ENCODE measurements around the gene ITGA6.

ITGA6 gene

DNA sequence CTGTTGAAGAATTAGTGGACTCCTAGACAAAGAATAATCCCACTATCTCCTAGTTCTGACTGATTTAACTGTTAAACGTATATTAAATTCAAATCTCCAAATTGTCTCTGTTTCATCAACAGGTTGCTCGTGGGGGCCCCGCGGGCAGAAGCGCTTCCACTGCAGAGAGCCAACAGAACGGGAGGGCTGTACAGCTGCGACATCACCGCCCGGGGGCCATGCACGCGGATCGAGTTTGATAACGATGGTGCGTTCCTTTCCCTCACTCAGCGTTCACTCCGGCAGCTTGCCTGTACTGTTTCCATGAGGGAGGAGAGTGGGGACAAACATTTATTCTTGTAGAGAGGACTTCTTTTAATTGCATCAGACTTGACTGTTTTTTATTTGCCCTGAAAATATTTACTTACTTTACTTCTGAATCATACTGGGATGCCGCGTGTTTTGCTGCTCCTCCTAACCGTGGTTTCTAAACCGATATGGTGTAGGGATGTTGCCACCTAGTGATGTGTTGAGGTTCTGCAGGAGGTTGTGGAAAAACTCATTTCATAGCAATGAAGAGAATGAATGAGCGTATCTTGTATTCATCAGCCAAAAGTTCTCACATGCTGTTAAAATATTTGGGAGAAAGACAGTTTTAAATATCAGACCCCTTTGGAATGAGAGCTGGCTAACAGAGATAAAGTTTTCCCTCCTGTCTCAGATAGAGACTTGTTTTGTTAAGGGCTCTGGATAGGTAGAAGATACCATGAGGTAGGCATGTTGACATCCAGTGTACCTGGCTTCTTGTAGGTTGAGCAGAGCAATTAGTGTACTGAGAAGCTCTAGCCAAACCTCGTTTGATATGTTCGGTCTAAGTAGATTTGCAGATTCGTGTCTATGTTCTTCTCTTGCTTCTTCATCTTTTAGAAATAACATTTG is 38.3 kb downstream of the ITGA6 start:
- DNase-seq (ENCODE audit: low read depth, low spot score) = peak; percentile 52

DNA sequence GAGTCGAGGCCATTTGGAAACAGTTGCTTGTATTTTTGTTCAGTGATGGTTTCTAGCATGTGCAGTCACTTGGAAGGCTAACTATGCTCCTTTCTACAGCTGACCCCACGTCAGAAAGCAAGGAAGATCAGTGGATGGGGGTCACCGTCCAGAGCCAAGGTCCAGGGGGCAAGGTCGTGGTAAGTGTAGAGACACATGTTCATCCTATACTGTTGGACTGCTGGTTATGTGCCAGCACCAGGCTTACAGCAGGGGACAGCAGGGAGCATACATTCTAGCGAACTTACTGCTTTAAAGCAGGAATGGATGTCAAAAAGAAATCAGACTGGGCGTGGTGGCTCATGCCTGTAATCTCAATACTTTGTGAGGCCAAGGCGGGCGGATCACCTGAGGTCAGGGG is 40.0 kb downstream of the ITGA6 start:
- no peak for DNase-seq (ENCODE audit: low read depth, low spot score)

DNA sequence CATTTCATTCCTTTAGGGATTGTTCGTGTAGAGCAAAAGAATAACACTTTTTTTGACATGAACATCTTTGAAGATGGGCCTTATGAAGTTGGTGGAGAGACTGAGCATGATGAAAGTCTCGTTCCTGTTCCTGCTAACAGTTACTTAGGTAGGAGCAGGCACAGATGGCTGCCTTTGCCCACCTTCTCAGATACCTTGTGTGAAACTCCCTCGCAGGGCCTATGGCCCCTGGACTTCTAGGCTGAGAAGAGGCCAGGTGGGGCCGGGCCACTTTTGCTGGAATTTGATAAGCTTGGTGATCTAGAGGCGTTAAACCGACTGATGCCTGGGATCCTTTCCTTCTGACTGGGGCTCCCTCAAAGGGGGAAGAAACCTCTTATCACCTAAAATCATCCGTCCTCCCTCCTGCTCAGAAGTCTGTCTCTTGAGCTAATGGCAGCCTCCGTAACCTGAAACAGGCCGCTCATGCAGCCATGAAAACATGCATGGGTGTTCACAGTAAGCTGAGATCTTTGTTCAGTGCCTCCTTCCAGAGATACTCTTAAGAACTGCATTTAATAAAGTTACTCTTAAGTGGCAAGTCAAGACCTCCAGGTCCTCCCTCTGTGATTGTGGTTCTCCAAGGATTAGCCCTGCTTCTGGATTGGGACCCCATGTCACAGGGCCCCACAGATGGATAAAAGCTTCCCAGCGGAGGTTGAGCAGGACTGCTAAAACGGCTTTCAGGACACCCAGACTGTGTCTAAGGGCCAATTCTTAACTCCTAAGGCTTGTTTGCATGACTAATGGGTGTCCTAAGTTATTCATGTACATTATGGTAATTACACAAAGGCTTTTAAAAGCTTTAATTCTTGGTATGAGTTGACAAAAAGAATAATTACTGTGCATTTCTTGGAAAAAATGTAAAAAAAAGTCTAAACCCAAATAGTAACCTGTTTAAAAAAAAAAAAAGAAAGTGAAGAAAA is 43.9 kb downstream of the ITGA6 start:
- DNase-seq (ENCODE audit: low read depth, low spot score) = no peak

DNA sequence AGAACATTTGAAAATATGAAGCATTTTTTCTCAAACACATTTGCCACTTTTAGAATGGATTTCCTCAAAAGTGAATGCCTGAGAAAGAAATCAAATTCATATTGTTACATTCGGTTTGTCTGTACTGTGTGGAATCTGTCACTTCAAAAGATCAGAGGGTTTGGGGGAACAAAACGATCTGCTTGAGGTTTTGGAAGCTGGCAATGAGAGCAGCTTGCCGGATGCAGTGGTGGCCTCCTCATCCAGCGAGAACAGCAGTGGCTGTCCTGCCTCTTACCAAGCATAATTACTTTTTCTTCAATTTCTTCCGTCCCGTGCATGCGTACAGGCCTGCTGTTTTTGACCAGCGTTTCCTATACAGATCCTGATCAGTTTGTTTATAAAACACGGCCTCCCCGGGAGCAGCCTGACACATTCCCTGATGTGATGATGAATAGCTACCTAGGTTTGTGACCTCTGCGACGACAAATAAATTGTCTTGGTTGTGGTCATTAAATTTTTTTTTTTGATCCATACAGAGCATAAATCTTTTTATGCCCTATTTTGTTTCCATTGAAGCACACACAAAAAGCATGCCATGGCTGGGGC is 45.2 kb downstream of the ITGA6 start:
- no peak for DNase-seq (ENCODE audit: low read depth, low spot score)

DNA sequence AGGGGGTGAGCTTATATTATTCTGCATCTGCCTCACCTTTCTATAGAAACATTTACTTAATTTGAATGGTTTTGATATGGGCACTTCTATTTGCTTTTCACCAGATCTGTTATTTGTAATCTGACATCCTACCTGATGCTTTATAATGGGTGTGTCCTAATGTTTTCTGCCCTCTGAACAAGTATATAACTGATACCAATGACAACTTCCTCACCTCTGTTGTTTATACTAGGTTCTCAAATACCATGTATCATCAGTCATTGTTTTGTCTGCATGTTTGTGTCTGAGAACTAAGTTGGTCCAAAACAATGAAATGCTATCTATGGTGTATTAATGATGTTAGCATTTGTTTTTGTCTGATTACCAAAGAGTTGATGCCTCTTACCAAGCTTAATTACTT is 45.8 kb downstream of the ITGA6 start:
- DNase-seq (ENCODE audit: low read depth, low spot score) = no peak

DNA sequence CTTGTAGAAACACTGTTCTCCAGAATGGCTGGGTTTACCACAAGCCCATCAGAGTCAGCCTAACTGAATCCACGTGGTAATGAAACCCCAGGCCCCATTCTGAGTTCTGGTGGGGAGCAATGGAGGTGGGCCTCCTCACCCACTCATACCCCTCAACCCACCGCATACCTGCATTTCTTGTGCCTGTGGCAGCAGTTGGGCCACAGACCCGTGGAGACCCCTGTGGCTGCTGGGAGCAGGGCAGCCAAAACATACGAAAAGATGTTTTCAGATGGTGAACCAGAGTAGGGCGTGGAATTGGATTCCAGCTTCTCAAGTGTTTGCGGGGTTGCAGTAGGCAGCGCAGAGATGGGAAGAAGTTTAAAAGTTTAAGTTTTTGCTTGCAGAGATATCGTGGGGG is 51.0 kb downstream of the ITGA6 start:
- no peak for DNase-seq (ENCODE audit: low read depth, low spot score)

DNA sequence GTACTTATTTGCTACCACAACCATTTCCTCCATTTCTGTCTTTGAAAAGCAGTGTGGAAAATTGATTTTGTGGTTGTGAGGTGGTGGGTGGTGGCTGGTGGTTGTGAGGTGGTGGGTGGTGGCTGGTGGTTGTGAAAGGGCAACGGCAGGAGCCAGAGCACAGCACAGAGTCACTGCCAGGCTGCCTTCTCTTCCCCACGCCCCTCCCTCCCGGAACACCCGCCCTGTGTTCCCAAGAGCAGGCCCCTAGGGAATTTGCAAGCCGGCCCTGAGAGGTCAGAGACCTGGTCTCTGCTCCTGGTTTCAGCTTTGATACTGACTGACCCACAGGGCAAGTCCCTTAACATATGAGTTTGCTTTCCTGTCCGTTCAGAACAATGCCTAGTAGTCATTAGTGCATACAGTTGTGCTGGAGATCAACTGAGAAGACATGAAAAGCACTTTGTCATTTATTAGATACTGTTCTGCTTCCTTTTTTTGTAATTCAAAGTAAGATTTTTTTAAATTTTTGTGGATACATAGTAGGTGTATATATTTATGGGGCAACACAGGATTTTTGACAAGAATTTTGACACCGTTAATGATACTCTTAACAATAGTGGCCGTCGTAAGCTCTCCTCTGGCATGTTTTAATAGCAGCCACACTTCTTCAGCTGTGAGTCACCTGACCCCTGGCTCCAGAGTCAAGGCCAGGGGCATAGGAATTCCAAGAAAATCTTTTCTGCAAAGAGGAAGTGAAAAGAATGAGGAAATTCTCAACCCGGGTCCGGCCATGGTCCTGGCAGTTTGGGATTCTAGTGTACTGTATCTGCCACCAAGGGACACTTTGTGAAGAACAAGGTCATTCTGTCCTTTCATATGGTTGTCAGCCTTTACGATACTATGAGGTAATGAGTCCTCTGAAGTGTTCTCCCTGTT is 53.2 kb downstream of the ITGA6 start:
- DNase-seq (ENCODE audit: low read depth, low spot score) = no peak

DNA sequence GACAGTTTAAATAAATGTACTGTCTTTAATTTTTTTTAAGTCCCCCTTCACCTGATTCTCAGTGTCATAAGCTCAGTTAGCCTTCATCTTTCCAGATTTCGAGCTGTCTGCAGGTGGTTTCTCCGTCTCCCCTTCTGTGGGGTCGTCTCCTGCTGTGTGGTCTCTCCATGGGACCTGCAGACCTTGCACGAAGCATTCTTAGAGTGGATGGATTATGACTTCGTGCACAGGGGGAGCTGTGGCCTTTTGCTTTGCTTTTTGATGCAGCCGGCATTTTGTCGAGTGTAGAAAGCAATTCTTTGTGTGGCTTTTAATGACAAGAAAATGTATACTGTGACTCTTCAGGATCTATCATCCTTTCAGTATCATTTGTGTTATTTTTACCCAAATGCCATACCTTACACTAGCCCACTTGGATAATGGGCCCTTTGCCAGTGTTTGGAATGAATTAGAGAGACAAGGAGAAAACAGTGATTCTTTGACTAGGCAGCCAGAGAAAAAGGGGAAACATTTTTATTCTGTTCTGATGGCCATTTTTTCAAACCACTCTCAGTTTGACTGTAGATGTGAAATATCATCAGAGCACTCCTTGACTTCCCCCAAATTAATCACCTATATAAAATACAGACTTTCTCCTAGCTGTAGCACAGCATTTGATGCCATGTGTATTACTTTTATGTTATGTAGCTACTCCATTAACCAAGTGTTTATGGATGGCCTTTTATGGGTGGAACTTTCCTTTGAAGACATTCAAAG is 54.3 kb downstream of the ITGA6 start:
- DNase-seq (ENCODE audit: low read depth, low spot score) = no peak

DNA sequence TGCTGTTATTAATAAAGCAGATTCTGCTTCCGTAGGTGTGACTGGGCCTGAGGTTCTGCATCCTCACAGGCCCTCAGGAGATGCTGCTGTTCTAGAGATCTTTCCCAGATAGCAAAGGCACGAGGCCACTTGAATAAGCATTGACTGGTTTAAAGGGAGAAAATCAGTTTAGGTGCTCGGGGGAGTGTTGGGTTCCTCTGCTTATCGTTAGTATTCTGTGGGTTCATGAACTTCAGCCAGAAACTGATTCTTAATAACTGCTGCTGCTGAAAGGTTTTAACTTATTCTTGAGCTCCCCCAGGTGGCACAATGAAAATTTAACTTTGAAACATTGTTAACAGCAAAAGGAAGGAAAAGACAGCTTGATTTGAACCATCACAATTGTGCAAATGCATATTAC is 56.9 kb downstream of the ITGA6 start:
- DNase-seq (ENCODE audit: low read depth, low spot score) = no peak

DNA sequence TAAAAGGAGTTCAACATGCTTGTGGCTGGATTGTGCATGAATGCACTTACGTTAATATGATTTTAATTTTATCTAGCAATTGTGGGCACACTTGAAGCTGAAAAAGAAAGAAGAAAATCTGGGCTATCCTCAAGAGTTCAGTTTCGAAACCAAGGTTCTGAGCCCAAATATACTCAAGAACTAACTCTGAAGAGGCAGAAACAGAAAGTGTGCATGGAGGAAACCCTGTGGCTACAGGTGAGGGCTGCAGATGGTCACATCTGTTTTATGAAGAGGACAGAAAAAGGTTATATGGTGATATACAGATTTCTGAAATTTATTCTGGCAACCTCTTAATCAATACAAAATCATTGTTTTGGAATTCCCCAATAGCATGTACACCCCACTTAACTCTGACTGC is 57.3 kb downstream of the ITGA6 start:
- no peak for DNase-seq (ENCODE audit: low read depth, low spot score)

DNA sequence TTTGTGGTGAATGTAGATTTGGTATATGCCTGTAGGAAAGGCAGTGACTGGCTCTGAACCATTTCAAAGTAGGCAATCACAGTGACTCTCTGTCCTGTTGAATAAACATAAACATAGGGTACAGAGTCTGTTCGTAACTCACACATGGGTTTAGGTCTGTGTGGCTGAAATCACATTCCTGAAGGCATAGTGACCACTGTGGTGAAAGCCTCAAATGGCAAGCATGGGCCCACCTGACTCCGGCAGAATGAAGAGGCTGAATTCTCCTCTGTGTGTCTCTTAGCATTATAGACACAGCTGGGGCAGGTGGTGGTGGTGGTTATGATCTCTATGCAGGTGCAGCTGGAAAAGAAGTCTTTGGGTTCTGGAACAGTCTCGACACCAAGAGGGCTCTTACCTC is 61.2 kb downstream of the ITGA6 start:
- no peak for DNase-seq (ENCODE audit: low read depth, low spot score)

DNA sequence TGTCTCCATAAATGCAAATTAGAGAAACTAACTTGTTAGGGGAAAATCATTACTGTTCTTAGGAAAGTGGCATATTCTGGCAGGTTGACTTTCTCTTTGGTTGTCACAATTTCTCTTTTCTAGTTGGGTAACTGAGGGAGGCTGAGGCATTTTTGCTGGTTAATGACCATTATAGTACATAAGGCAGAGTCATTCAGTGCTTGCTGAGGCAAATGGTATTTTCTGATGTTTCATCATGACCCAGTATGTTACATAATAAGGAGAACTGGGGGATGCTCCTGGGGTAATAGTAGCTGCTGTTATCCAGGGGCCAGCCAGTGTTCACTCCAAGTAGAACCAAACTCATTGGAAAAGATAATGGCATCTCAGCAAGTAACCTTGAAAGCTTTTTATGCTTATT is 62.3 kb downstream of the ITGA6 start:
- DNase-seq (ENCODE audit: low read depth, low spot score) = no peak

DNA sequence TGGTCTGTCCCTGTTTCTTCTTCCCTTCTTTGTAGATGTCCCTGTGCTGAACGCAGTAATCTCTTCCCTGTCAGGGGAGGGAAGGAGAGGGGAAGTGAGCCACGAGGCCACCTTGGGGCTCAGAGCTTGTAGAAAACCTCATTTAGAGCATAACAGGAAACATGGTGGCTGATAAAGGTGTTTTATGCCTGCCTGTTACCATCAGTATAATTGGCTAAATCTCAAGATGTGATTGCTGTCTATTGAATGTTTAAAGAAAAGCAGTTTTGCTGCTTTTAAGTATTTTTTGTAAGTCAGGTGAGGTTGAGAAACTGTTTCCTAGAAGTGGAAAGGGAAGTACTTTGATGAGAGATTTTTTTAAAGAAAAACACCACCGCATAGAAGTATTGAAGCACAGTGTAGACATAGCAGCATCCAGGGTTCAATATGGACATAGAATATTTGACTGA is 68.8 kb downstream of the ITGA6 start:
- DNase-seq (ENCODE audit: low read depth, low spot score) = no peak

DNA sequence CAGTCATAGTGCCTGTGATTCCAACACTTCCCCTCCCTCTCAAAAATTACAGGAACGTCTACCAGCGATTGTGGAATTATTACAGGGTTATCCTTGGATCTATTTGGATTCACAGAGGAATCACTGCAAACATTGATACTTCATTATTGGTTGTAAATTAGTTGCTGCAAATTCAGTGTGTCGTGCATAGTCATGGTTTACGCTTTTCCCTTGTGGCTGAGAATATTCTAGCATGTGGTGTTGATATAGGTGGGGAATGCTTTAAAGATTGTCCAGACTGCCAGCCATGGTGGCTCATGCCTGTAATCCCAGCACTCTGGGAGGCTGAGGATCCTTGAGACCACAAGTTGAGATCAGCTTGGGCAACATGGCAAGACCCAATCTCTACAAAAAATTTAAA is 79.8 kb downstream of the ITGA6 start:
- DNase-seq (ENCODE audit: low read depth, low spot score) = no peak

DNA sequence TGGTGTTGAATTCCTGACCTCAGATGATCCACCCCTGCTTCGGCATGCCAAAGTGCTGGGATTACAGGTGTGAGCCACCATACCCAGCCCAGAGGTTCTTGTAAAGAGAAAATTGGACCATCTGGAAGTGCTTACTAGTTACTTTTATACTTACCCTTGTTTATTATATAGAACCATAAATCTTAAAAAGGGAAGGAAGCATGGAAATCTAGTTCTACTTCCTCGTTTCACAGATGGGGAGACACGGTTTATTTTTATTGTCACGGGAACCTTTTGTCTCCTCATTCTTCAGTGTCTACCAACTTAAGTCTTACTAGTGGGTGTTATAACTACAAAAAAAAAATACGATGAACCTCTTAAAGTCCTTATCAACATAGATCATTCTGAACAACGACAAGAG is 82.7 kb downstream of the ITGA6 start:
- DNase-seq (ENCODE audit: low read depth, low spot score) = no peak

DNA sequence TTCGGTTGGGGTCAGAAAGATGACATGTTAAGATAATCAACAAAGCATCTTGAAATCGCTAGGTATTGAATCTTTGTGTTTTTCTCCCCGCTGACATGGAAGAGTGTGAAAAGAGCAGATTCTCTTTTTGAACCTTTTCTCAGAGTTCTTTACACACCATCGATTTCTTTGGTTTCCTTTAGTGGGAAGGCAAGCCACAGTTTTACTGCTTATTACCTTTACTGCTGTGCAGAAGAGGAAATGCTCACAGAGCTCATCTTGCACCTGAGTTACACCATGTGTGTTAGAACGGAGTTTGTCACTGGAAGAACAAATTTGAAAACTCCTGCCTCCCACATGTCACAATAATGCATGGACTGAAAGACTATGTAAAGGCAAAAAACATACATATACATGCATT is 83.2 kb downstream of the ITGA6 start:
- no peak for DNase-seq (ENCODE audit: low read depth, low spot score)

DNA sequence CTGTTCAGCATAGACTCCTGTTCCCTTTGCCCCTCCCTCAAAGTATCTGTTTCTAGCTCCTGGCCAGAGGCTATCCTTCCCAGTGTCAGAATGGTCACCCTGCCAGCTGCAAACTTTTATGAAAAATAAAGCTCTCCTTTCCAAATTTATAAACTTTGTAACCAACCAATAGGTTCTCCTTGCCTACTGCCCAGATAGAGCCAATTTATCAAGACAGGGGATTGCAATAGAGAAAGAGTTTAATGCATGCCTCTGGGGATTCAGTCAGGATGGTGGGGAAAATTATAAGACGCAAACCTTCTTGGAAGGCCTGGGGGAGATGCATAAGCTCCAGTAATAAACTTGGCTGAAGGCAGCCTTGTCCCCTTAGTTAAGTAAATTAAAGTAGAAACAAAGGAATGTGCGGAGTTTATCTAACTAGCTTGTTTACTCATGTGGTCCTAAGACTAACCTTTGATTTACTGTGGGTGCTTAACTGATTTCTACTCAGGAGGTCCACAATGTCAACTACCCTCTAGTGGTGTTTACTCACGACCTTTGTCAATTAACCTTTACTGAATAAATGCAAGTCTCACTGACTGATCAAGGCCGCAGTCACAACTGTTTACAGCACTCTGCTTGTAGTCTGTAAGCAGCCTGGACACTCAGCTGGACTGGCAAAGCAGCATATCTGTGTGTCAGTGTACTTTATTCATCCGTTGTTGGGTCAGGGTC is 85.6 kb downstream of the ITGA6 start:
- DNase-seq (ENCODE audit: low read depth, low spot score) = no peak

DNA sequence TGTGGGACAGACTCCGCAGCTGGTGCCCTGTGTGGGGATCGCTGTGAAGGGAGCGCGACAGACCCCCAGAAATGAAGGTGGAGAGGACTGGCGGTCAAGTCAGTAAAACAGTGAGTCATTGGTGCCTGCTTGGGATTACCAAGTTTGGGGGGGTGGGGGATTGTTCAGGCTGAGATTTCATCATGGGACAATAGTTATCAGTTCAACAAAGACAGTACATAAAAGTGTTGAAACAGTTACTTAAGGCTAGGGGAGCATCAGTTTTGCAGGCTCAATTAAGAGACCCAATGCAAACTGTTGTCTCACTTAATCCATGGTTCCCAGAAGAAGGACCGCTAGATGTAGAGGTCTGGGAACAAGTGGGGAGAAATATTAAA is 86.1 kb downstream of the ITGA6 start:
- DNase-seq (ENCODE audit: low read depth, low spot score) = no peak

DNA sequence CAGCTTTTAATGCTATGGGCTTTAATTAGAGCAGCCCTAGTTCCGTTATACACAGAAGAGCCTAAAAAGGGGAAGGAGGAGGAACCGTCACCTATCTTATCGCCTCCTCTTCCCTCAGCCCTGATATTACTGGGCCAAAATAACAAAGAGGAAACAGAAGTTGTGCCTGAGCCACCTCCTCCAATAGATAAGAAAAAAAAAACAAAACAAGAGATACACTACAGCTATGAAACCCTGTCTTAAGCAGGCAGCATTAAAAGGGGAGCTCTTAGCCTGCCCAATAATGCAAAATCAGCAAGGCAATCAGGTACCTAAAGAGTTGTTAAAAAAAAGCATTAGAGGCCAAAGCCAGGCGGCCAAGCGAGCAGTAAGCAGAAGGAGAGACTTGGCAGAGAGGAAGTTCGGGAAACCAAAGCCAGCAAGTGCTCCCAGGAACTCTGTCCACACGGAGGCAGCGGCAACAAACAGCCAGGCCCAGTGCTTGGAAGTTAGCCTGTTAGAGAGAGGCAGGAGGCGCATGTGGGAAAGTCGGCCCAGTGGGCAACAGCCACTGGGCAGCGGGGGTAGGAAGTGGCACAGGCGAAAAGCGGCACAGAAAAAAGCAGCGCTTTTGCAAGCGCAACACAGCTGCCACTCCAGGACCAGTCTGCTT is 86.7 kb downstream of the ITGA6 start:
- no peak for DNase-seq (ENCODE audit: low read depth, low spot score)

Measured in activated naive CD8-positive, alpha-beta T cell treated with anti-CD3 and anti-CD28 coated beads, Interleukin-2, amount 50 U/mL, for 16 hours (primary cell).